Activated gamma-delta T cell treated with anti-CD3 and anti-CD28 coated beads, Interleukin-2, amount 50 U/mL, for 16 hours (primary cell): ENCODE results near the gene GALNT15.
A peak's percentile ranks its signal among the peaks of the same experiment; 100 is the strongest.

Experiments
- DNase-seq: peaks from one replicate; pipeline ENCODE4 v3.0.0-alpha.2; 2020; ENCODE audit warnings: low read depth

The GALNT15 gene

GRCh38 chr3:16252988-16253387, 78.5 kb downstream of the GALNT15 start:
- DNase-seq: no peak

- DNase-seq: no peak
Measured at GRCh38 chr3:16253601-16254000, 79.1 kb downstream of the GALNT15 start.

- no peak for DNase-seq
Measured at GRCh38 chr3:16254916-16255315, 80.4 kb downstream of the GALNT15 start.

- DNase-seq: no peak
Measured at GRCh38 chr3:16255326-16255725, 80.8 kb downstream of the GALNT15 start.

GRCh38 chr3:16255726-16256125, 81.2 kb downstream of the GALNT15 start:
- no peak for DNase-seq

GRCh38 chr3:16257309-16257708, 82.8 kb downstream of the GALNT15 start:
- DNase-seq: no peak

- DNase-seq: no peak
Measured at GRCh38 chr3:16258177-16258576, 83.7 kb downstream of the GALNT15 start.

- no peak for DNase-seq
Measured at GRCh38 chr3:16258866-16259265, 84.4 kb downstream of the GALNT15 start.

- DNase-seq: no peak
Measured at GRCh38 chr3:16260046-16260445, 85.6 kb downstream of the GALNT15 start.

- no peak for DNase-seq
Measured at GRCh38 chr3:16262174-16262573, 87.7 kb downstream of the GALNT15 start.

- DNase-seq: no peak
Measured at GRCh38 chr3:16264174-16264707, 89.8 kb downstream of the GALNT15 start.

GRCh38 chr3:16264708-16265454, 90.4 kb downstream of the GALNT15 start, which contains the start of the genes DPH3 and OXNAD1:
Gene DPH3 (minus strand): TSS chr3:16264943. CDS start chr3:16264876, 67 bp downstream.
Gene OXNAD1 (plus strand): TSS chr3:16265212. CDS start chr3:16270953, 5,741 bp downstream.
- peak; percentile 99 for DNase-seq

- DNase-seq: no peak
Measured at GRCh38 chr3:16265455-16265786, 90.9 kb downstream of the GALNT15 start.

GRCh38 chr3:16266714-16267113, 92.2 kb downstream of the GALNT15 start:
- DNase-seq: no peak

- DNase-seq: no peak
Measured at GRCh38 chr3:16270855-16271254, 96.4 kb downstream of the GALNT15 start.

GRCh38 chr3:16272588-16272987, 98.1 kb downstream of the GALNT15 start:
- DNase-seq: no peak

- DNase-seq: no peak
Measured at GRCh38 chr3:16273867-16274266, 99.4 kb downstream of the GALNT15 start.

GRCh38 chr3:16277471-16277870, 103.0 kb downstream of the GALNT15 start:
- DNase-seq: no peak

- DNase-seq: no peak
Measured at GRCh38 chr3:16279010-16279801, 104.7 kb downstream of the GALNT15 start.

GRCh38 chr3:16280671-16281070, 106.2 kb downstream of the GALNT15 start:
- DNase-seq: no peak
